MV-4-11 (cell line): ENCODE results near the gene LLGL2.

Source experiments
- DNase-seq: peaks from one replicate; lab custom pipeline; 2025; lab: John Stamatoyannopoulos, UW

The LLGL2 gene

GRCh38 chr17:75550139-75550465, 24.6 kb downstream of the LLGL2 start:
- no peak for DNase-seq

- DNase-seq: no peak
Observed at GRCh38 chr17:75551266-75551665, 25.8 kb downstream of the LLGL2 start.

- DNase-seq: no peak
Observed at GRCh38 chr17:75552425-75553294, 27.2 kb downstream of the LLGL2 start.

- no peak for DNase-seq
Observed at GRCh38 chr17:75553295-75554110, 28.0 kb downstream of the LLGL2 start.

GRCh38 chr17:75555679-75556153, 30.2 kb downstream of the LLGL2 start:
- DNase-seq: no peak

GRCh38 chr17:75557075-75557851, 31.8 kb downstream of the LLGL2 start:
- DNase-seq: no peak

- no peak for DNase-seq
Observed at GRCh38 chr17:75557852-75558665, 32.6 kb downstream of the LLGL2 start.

GRCh38 chr17:75558666-75559530, 33.4 kb downstream of the LLGL2 start:
- DNase-seq: no peak

GRCh38 chr17:75559958-75560533, 34.5 kb downstream of the LLGL2 start:
- DNase-seq: no peak

- no peak for DNase-seq
Observed at GRCh38 chr17:75561927-75562603, 36.6 kb downstream of the LLGL2 start.

GRCh38 chr17:75563063-75563758, 37.7 kb downstream of the LLGL2 start:
- no peak for DNase-seq

- DNase-seq: no peak
Observed at GRCh38 chr17:75564195-75564594, 38.7 kb downstream of the LLGL2 start.

- no peak for DNase-seq
Observed at GRCh38 chr17:75565066-75565465, 39.6 kb downstream of the LLGL2 start.

- DNase-seq: no peak
Observed at GRCh38 chr17:75565618-75566017, 40.1 kb downstream of the LLGL2 start.

- no peak for DNase-seq
Observed at GRCh38 chr17:75566416-75566815, 40.9 kb downstream of the LLGL2 start.

GRCh38 chr17:75566834-75567233, 41.3 kb downstream of the LLGL2 start:
- DNase-seq: peak; percentile 49

GRCh38 chr17:75568412-75569255, 43.1 kb downstream of the LLGL2 start:
- DNase-seq: no peak
